GM13977 (cell line): ENCODE data around the gene MFN2.
"Not testable (repeated sequence)": the region's sequence is repeated elsewhere in the genome, so short reads cannot be mapped to it uniquely, and the experiment has no call there.

Source experiments
- DNase-seq: peaks from one replicate; pipeline ENCODE4 v3.0.0; 2012; ENCODE audit warnings: low spot score
- in situ Hi-C: fragments of 300-500 bp; cut with MboI; formaldehyde crosslinking; loops from one replicate; pipeline ENCODE4 v1.12.0; 2022; ENCODE audit warnings: low sequenced_read_pairs, low pct_unique_long_range_greater_than_20kb, mixed read lengths, inconsistent platforms; ENCODE audit not compliant: unreplicated experiment
- TF ChIP-seq, protein P1 (sequence below): IDR thresholded peaks from 2 replicates; pipeline ENCODE4 v1.5.1; 2012; ENCODE audit warnings: mild to moderate bottlenecking, control low read depth; ENCODE audit not compliant: insufficient read depth; ENCODE audit errors: extremely low read depth, missing control alignments

MFN2 gene

DNA sequence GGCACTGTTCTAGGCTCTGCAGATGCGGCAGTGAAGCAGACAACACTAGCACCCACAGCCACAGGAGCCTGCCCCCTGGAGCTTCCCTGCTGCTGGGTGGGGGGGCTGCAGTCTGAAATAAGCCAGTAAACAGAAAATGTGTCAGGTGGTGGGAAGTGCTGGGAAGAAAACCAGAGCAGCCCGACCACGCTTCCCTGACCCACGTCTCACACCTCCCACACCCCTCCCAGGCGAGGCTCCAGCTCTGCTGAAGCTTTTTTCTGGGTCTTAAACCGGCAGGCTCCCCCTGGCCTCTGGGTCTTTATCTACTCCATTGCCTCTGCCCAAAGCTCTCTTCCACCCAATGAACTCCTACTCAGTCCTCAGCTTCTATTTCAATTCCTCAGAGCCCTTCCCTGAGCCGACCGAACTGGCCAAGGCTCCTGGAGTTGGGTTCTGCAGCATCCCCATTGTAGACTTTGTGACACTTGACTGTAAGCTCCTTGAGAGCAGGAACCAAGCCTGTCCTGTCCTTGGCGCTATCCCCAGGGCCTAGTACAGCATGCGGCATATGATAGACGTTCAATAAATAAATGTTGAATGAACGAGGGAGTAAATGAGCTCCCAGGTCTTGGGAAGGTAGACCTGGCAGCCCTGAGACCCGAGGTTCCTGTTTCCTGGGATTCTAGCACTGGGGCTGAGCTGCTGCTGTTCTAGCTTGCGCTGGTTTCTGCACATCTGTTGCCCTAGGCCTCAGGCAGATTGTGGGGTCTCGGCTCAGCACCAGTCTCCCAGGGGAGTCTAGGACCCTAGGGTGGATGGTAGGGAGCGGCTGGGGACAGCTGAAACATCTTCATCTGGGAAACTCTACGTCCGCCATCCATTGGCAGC is 57.5 kb downstream of the MFN2 start:
- DNase-seq = no peak
- in situ Hi-C loops = no loop called here
- TF ChIP-seq, protein P1, sequence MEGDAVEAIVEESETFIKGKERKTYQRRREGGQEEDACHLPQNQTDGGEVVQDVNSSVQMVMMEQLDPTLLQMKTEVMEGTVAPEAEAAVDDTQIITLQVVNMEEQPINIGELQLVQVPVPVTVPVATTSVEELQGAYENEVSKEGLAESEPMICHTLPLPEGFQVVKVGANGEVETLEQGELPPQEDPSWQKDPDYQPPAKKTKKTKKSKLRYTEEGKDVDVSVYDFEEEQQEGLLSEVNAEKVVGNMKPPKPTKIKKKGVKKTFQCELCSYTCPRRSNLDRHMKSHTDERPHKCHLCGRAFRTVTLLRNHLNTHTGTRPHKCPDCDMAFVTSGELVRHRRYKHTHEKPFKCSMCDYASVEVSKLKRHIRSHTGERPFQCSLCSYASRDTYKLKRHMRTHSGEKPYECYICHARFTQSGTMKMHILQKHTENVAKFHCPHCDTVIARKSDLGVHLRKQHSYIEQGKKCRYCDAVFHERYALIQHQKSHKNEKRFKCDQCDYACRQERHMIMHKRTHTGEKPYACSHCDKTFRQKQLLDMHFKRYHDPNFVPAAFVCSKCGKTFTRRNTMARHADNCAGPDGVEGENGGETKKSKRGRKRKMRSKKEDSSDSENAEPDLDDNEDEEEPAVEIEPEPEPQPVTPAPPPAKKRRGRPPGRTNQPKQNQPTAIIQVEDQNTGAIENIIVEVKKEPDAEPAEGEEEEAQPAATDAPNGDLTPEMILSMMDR = no peak

- DNase-seq = no peak
- TF ChIP-seq, protein P1 = no peak
- in situ Hi-C loops = no loop called here
Observed at GRCh38 chr1:12038356-12039163, 58.3 kb downstream of the MFN2 start.

GRCh38 chr1:12039164-12039525 is 58.9 kb downstream of the MFN2 start:
- TF ChIP-seq, protein P1 = no peak
- in situ Hi-C loops = no loop called here
- DNase-seq = no peak

- peak; percentile 45 for DNase-seq
- in situ Hi-C loops = not testable (repeated sequence)
Observed at GRCh38 chr1:12039824-12040456, 59.7 kb downstream of the MFN2 start.

DNA sequence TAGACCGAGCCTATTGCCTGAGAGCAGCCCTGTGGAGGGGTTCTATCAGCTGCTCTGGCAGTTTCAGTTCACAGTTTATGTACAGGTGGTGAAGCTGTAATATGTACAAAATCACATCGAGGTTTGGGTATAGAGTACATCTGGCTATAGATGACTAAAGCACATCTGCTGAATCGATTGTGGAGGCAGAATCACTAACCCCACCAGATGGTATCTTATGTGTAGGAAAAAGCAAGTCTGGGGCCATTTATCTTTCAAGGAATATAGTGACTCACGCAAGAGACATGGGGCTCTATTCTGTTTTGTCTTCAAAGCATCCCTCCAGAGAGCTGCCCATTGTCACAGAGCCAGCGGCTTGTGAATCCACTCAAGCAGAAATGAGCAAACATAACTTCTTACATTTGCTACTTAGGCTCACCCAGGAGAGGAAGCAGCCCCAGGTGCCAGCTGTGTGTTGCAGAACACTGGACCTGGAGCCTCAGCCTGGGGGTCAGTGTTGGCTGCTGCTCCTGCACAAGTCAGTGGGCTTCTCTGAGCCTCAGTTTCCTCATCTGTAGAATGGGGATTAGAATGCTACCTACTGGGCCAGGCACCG is 60.3 kb downstream of the MFN2 start:
- peak; percentile 77 for DNase-seq
- TF ChIP-seq, protein P1 = no peak
- in situ Hi-C loops = no loop called here

- in situ Hi-C loops, DNase-seq: not testable (repeated sequence)
Observed at GRCh38 chr1:12044187-12044877, 64.1 kb downstream of the MFN2 start.

- no peak for DNase-seq
- TF ChIP-seq, protein P1 = no peak
- in situ Hi-C loops = no loop called here
Observed at GRCh38 chr1:12046749-12047119, 66.5 kb downstream of the MFN2 start.
